Right renal pelvis (tissue), 4 donors: ENCODE measurements around the gene PRR5. TPM values are rescaled to one million over a fixed set of nuclear protein-coding genes. Genes with fewer than 3 reads are reported as not detected.

Experiments
- DNase-seq, 4 donors: peaks; one replicate each; pipeline ENCODE4 v3.0.0-alpha.2; 2013; ENCODE audit warnings: low read depth in 4 of 4, low spot score in 3 of 4, missing footprints in 1 of 4
- polyA plus RNA-seq, 4 donors: library from polyadenylated mRNA; unstranded; fragments of 120-200 nt; gene quantifications; one replicate each; pipeline ENCODE4 v1.2.1, GENCODE V29; 2013; ENCODE audit not compliant: insufficient read length in 4 of 4

Gene PRR5
- polyA plus RNA-seq, 4 donors: 24.7 to 32.3 (median 29.9) TPM

GRCh38 chr22:44691796-44692661 lies 10.0 kb upstream of the PRR5 start:
- no peak for DNase-seq

DNA sequence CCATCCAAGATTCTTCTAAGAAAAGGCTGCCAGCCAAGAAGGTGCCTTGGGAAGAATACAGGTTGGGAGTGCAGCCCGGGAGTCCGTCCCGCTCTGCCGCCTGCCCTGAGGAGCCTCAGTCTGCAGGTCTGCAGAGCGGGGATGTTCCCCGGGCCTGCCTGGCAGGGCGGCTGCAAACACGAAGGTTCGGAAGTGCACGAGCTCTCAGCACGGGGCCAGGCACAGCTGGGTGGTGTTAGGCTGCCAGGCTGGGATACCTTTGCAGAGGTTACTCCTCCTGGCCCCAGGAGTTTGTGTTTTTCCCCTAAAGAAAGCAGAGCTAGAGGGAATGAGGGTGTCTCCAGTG lies 9.4 kb upstream of the PRR5 start:
- no peak for DNase-seq

GRCh38 chr22:44693145-44693544 lies 8.9 kb upstream of the PRR5 start:
- DNase-seq: no peak

DNA sequence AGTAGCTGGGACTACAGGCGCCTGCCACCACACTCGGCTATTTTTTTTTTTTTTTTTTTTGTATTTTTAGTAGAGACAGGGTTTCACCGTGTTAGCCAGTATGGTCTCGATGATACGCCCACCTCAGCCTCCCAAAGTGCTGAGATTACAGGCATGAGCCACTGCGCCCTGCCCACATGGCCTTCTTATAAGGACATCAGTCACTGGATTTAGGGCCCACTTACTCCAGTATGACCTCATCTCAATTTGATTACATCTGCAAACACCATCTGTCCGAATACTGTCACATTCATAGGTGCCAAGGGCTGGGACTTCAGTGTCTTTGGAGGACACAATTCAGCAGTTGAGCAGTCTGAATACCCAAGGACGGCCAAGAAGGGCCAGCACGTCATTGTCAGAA lies 8.2 kb upstream of the PRR5 start:
- no peak for DNase-seq

GRCh38 chr22:44697423-44698141 lies 4.4 kb upstream of the PRR5 start:
- peak in 2 of 4 donors; percentile 51 to 60 for DNase-seq

GRCh38 chr22:44698531-44699421 lies 3.2 kb upstream of the PRR5 start:
- peak in 2 of 4 donors; percentile 35 to 57 for DNase-seq

GRCh38 chr22:44700456-44700855 lies 1.5 kb upstream of the PRR5 start:
- DNase-seq: no peak

DNA sequence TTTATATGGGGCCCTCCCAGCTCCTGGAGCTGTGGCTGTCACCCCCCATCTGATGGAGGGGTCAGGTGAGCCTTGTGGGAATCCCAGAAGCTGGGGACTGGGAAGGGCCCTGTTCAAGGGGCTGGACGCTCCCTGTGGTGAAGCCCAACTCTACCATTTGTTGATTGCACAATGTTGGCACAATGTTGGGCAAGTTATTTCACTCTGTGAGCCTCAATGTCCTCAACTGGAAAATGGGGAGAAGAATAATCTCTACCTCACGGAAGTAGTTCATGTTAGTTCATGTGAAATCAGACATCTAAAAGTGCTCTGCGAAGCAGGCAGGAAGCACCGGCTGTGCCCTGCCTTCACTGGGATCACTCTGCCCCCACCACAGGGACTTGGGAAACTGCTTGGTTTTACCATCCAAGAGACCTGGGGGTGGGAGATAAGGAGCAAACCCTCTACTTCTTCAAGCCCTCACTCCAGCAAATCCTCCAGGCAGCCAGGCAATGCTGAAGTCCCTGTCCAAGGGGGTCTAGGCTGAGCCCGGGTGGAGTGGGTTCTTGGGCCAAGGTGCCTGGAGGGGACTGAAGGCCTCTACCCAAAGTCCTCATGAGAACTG lies 715 bp upstream of the PRR5 start:
- no peak for DNase-seq

GRCh38 chr22:44702479-44703198 lies 635 bp downstream of the PRR5 start:
- DNase-seq: peak; percentile 48 to 64 (median 56)

GRCh38 chr22:44703255-44703870 lies 1.4 kb downstream of the PRR5 start:
- DNase-seq: no peak

- no peak for DNase-seq
These were observed 2.4 kb downstream of the PRR5 start for GRCh38 chr22:44704159-44705021.

- no peak for DNase-seq
These were observed 3.0 kb downstream of the PRR5 start for GRCh38 chr22:44705022-44705297.

DNA sequence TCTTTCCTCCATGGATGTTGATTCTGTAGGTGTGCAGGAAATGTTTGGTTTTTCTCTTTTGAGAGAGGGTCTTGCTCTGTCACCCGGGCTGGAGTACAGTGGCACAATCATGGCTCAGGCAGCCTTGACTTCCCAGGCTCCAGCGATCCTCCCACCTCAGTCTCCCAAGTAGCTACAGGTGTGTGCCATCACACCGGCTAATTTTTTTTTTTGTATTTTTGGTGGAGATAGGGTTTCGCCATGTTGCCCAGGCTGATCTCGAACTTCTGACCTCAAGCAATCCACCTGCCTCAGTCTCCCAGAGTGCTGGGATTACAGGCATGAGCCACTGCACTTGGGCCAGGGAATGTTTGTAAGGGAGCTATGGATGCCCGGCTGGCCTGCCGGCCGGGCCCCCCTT lies 4.5 kb downstream of the PRR5 start:
- no peak for DNase-seq

DNA sequence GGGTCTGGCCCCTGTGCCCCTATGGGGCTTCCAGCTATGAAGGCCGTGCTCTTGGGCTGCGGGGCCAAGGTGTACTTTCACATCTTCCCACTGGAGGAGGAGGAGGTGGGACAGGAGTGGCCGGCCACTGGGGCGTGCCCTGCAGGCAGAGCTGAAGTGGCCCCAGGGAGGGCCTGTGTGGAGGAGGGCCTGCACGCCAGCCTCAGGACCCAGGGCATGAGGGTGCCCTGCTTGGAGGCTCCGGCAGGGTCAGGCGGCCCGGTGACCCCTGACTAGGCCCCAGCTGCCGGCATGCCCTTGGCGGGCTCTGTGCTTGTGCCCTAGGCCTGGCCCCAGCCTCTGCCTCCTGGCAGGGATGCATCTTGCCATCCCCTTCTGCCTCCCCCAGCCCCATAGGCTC lies 5.2 kb downstream of the PRR5 start:
- DNase-seq: no peak

DNA sequence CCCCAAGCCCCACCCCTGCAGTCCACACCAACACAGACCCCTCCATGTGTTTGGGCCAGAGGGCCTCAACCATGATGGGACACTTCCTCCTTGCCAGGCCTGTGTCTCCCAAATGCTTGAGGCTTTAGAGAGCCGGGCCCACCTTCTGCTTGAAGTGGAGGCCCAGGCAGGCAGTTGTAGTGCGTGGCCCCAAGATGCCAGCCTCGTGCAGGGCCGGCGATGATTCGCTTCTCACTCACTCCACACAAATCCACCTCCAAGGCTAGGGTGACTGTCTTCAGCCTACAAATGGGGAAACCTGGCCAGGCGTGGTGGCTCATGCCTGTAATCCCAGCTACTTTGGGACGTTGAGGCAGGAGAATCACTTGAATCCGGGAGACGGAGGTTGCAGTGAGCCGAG lies 5.7 kb downstream of the PRR5 start:
- no peak for DNase-seq

DNA sequence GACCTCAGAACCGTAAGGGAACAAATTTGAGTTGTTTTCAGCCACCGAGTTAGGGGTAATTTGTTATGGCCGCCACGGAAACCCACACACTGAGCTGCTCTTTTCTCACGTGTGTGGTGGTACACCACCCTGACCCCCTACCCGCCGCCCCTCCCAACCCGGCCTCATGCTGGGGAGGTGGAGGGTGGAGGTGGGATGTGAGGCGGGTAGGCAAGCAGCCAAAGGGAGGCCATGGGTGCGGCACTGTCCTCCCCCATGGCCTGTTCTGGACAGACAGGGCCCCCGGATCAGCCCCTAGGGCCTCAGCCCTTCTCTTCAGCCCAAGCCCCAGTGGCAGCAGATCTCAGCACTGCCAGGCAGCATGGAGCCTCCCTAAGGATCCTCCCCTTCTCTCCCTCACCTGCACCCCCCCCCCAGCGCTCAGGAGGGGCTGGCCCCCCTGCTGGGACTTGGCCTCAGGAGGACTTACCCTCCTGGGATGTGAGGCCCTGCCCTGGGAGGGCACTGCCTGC lies 7.9 kb downstream of the PRR5 start:
- no peak for DNase-seq

DNA sequence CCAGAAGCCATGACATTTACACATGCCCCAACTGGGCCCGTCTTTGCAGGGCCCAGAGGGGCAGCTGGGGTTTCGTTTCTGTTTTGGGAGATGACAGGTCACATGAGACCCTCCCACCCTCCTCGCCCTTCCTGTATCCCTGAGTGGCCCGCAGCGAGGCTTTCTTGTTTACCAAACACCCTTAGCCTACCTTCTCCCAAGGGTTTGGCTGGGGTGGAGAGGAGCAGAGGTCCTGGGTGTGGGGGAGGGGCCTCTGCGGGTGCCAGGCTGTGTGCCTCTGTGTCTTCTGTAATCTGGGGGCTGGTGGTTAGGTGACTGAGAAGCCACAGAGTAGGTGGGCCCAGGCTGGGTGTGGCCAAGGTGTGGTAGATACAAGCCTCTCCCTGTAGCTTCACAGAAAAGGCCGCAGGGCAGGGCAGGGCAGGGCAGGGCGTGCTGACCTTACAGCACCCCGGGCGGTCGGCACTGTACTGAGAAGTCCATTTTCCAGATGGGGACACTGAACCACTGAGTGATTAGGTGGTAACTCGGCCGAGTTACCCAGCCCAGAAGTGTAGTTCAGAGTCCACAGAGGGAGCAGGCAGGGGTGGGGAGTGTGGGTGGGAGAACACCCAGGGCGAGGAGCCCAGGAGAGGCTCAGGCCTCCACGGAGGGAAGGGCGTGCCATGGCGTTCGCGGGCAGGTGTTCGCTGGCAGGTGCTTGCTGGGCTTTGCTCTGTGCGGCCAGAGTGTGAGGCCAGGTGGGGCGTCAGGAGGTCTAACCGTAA lies 8.7 kb downstream of the PRR5 start:
- DNase-seq: no peak

- no peak for DNase-seq
These were observed 9.2 kb downstream of the PRR5 start for GRCh38 chr22:44711241-44711560.
